Measurements from ENCODE around the gene MYO1G.

- TF ChIP-seq CTCF (IDR thresholded peaks at IDR 0.05; ENCODE audit: borderline replicate concordance, extremely low read depth, low read length, poor library complexity, severe bottlenecking) (no peak), EZH2 (IDR thresholded peaks at IDR 0.05; ENCODE audit: borderline replicate concordance, low read depth, low read length, severe bottlenecking) (no peak)
Observed at GRCh38 chr7:44994877-44995554, 16.2 kb upstream of the MYO1G start.

Data from DND-41 (cell line).